Thyroid gland (tissue), 4 donors: ENCODE results near the gene E2F6. TPM values are rescaled to one million over a fixed set of nuclear protein-coding genes. Genes with fewer than 3 reads are reported as not detected.

Experiments
- DNase-seq, 2 donors: peaks; one replicate each; pipeline ENCODE4 v3.0.0-alpha.2; 2019
- H3K27ac ChIP-seq, 3 donors: fragments of 200-600 bp; sonication (generic); 1 replicate in 2 of 3; 2 replicates in 1 of 3; pipeline ENCODE4 v1.5.1; 2016 to 2019; ENCODE audit warnings: mild to moderate bottlenecking in 1 of 3, moderate library complexity in 1 of 3
- H3K27me3 ChIP-seq: fragments of 200-600 bp; sonication (generic); one replicate; pipeline ENCODE4 v1.5.1; 2019
- H3K36me3 ChIP-seq, 2 donors: fragments of 200-600 bp; sonication (generic); one replicate each; pipeline ENCODE4 v1.5.1; 2016 to 2019
- H3K4me1 ChIP-seq, 2 donors: fragments of 200-600 bp; sonication (generic); one replicate each; pipeline ENCODE4 v1.5.1; 2017 to 2019
- H3K4me3 ChIP-seq, 3 donors: fragments of 200-600 bp; sonication (generic); replicated peaks in 1 of 3; 1 replicate in 2 of 3; 2 replicates in 1 of 3; pipeline ENCODE4 v1.5.1; 2016; ENCODE audit warnings: mild to moderate bottlenecking in 1 of 3
- H3K9me3 ChIP-seq: fragments of 200-600 bp; sonication (generic); one replicate; pipeline ENCODE4 v1.5.1; 2017
- POLR2A ChIP-seq, 2 donors: fragments of 450-650 bp; IDR thresholded peaks; one replicate each; pipeline ENCODE4 v1.6.1; 2017; ENCODE audit warnings: antibody characterized with exemption in 2 of 2, mild to moderate bottlenecking in 2 of 2, moderate library complexity in 1 of 2
- WGBS, 2 donors: methylation state at CpG; one replicate each; pipeline ENCODE4 v1.1.5; 2017; 5-methylcytosine and 5-hydroxymethylcytosine counted together
- intact Hi-C: fragments of 100-400 bp; cut with DNase I; formaldehyde crosslinking; loops from one replicate; pipeline ENCODE4 v1.15.1; 2023
- total RNA-seq, 4 donors: library from RNA; depleted of rRNA; stranded (reverse); fragments of >200 nt; gene quantifications; one replicate each; pipeline ENCODE4 v1.2.3, GENCODE V29; 2016
- TF ChIP-seq, protein P1 (sequence below), 6 experiments: fragments of 200-600 bp in 3 of 6; fragments of 450-650 bp in 3 of 6; sonication (generic) in 3 of 6; IDR thresholded peaks; one replicate each; pipeline ENCODE4 v1.5.1; 2016 to 2019; ENCODE audit warnings: antibody characterized with exemption in 6 of 6, mild to moderate bottlenecking in 2 of 6, inconsistent platforms in 1 of 6, moderate library complexity in 1 of 6

Gene E2F6
- total RNA-seq, 4 donors from 2014 or later = 15.7 to 26.2 (median 21.2) TPM

DNA sequence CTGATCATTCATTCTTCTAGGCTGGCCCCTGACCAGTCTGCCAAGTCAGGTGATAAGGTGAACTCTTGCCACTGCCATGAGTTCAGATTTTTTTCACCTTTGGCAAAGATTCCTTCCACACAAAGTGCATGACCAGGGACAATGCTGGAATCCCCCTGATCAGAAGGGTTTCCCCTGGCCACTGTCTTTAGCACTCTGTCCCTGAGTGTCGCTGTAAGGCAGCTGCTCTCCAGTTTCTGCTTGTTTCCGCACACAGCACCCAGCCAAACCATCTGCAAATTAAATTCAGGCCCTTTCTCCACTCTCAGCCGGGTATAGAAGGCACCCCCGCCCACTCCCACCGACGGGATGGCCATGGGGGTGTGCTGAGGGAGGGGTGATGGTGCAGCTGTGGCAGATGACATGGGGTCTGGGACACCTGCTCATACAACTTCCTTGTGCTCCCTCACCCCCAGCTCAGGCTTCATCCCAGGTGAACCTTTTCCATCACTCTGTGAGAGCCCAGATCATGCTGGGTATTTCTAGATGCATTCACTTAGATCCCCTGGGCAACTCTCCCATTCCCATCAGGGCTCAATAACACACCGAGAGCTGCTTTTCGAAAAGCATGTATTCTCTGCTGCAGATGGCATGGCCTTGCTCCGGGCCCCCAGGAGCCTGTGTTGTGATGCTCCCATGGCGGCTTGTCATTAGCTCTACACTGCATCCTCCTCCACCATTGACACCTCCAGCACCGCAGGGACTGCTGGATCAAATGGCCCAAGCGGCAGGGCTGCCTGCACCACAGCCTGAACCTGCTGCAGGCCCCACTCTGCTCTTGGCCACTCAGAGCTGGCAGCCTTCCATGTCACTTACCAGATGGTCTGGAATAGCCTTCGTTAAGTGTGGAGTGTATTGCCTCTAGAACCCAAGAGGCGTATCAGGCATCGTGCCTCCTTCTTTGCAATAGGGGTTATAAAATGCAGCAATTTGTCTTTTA lies 69.2 kb downstream of the E2F6 start:
- no peak overlapping the region for H3K4me3 ChIP-seq
- intact Hi-C loops = loop anchor here (10.0 kb wide), 1 partner anchor 52 kb away; the partner anchor contains the start of gene ROCK2
- H3K36me3 ChIP-seq = no peaks in the 10 kb centered on the region
- peak; percentile 91 for DNase-seq
- no peak for TF ChIP-seq POLR2A (IDR thresholded peaks at IDR 0.05)
- TF ChIP-seq, protein P1, sequence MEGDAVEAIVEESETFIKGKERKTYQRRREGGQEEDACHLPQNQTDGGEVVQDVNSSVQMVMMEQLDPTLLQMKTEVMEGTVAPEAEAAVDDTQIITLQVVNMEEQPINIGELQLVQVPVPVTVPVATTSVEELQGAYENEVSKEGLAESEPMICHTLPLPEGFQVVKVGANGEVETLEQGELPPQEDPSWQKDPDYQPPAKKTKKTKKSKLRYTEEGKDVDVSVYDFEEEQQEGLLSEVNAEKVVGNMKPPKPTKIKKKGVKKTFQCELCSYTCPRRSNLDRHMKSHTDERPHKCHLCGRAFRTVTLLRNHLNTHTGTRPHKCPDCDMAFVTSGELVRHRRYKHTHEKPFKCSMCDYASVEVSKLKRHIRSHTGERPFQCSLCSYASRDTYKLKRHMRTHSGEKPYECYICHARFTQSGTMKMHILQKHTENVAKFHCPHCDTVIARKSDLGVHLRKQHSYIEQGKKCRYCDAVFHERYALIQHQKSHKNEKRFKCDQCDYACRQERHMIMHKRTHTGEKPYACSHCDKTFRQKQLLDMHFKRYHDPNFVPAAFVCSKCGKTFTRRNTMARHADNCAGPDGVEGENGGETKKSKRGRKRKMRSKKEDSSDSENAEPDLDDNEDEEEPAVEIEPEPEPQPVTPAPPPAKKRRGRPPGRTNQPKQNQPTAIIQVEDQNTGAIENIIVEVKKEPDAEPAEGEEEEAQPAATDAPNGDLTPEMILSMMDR (IDR thresholded peaks at IDR 0.05) = no peak
- no peaks in the 10 kb centered on the region for H3K27me3 ChIP-seq
- peaks cover 0 to 11% of the 10 kb centered on the region in 2 donors for H3K4me1 ChIP-seq
- no peak overlapping the region for H3K27ac ChIP-seq
- WGBS, 2 donors = 62 to 63% methylated on average over 14 to 15 of the region's 15 CpGs
- H3K9me3 ChIP-seq = no peaks in the 10 kb centered on the region

DNA sequence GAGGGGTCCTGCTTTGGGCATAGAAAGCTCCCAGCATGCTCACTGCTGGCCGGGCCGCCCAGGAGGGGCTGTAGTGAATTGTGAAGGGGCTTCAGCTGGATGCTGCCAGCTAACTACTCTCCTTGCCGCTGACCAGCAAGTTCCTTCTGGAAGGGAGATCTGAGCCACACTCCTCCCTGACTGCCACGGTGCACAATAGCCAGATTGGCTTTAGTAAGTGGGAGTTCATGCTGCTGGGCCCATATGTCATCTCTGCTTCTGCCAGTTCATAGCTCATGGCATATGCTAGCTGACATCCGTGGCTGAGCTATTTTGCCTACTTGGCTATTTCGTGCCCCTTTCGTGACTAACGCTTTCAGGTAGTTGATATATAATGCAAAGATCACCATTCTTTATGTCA lies 69.9 kb downstream of the E2F6 start:
- H3K27me3 ChIP-seq = no peaks in the 10 kb centered on the region
- WGBS, 2 donors = 90 to 92% methylated on average over 7 to 8 of the region's 8 CpGs
- no peaks in the 10 kb centered on the region for H3K36me3 ChIP-seq
- TF ChIP-seq, protein P1 (IDR thresholded peaks at IDR 0.05) = no peak
- TF ChIP-seq POLR2A (IDR thresholded peaks at IDR 0.05) = no peak
- H3K4me3 ChIP-seq = no peak overlapping the region
- no peaks in the 10 kb centered on the region for H3K9me3 ChIP-seq
- no peak for DNase-seq
- H3K27ac ChIP-seq = no peak overlapping the region
- peaks cover 0 to 17% of the 10 kb centered on the region in 2 donors for H3K4me1 ChIP-seq
- intact Hi-C loops = loop anchor here (10.0 kb wide), 1 partner anchor 51 kb away; the partner anchor contains the start of gene ROCK2

DNA sequence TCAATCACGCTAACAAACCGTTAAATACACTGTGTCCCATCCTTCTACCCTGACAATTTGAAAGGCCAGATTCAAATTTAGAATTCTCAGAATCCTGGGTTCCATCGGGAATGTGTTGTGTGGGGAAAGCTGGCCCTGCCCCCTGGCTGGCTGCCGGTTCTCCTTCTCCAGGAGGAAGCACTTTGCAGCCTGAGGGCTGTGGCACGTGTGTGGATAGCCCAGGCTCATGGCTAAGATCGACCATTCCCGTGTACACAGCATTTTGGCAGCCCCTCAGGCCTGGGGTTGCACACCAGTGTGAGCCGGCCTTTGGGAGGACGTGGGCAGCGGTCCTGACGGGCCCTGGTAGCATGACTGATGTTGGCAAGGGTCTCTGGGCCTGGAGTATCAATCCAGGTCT lies 70.6 kb downstream of the E2F6 start:
- Histone ChIP-seq H3K9me3 (no peaks in the 10 kb centered on the region), H3K4me1 (peaks cover 0 to 19% of the 10 kb centered on the region in 2 donors), H3K36me3 (no peaks in the 10 kb centered on the region), H3K27ac (no peak overlapping the region), H3K27me3 (no peaks in the 10 kb centered on the region), H3K4me3 (no peak overlapping the region)
- 52% methylated on average over 11 of the region's 11 CpGs for WGBS, 2 donors
- intact Hi-C loops = loop anchor here (10.0 kb wide), 1 partner anchor 51 kb away; the partner anchor contains the start of gene ROCK2
- TF ChIP-seq POLR2A (IDR thresholded peaks at IDR 0.05) = no peak
- TF ChIP-seq, protein P1 (IDR thresholded peaks at IDR 0.05) = no peak
- no peak for DNase-seq

Other genes with a start within 250 kb of the E2F6 start
- gene ROCK2, start 121.5 kb downstream of the E2F6 start, total RNA-seq = 10 to 100 TPM; 37.3 to 47.5 (median 42.1) TPM
- gene GREB1, start 67.9 kb upstream of the E2F6 start, total RNA-seq = 1 to 10 TPM in 3 of 4 donors, under 1 TPM in 1; 0.94 to 4.2 (median 2.0) TPM
- gene NTSR2, start 204.0 kb upstream of the E2F6 start, total RNA-seq = not detected